Femur (tissue), 1 donor: ENCODE measurements around the gene SHOC1.
"Not testable (repeated sequence)": the region's sequence is repeated elsewhere in the genome, so short reads cannot be mapped to it uniquely, and the experiment has no call there.

Source experiments
- DNase-seq: peaks from one replicate; pipeline ENCODE4 v3.0.0-alpha.2; 2017

Gene SHOC1

DNA sequence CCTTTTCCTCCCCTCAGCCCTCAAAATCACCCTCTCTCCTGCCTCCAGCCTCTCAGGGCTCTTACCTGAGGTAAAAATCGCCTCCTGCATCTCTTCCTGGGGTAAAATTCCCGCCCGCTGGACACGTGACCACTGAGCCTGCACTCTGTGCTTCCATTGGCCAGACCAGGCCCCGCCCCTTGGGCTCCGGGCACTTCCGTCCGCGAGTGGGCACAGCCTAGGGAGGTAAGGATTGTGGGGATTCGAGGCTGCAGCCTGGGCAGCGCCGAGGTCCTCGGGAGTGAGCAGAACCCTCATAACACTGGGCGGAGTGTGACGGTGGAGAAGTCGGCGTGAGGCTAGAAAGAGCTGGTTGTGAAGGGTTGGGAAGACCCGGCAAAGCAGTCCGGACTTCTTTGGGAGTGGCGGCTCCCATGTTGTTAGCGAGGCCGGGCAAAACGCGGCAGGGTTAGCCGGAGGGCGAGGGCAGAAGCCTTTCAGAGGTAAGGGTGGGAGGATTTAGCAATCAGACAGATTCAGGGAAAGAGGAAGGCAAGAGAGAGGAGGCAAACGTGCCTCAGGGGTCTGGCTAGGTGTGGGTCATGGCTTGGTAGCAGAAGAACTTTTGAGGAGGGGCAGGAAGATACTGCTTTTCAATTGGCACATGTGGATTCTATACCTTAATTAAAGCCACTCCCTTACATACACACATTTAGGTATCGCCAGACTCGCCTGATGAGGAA, at the start of gene SHOC1:
TSS of gene SHOC1 (minus strand) at position 103 of the 722 bp plus-strand sequence. CDS start 3,519 bp downstream, outside the sequence.
- no peak for DNase-seq

DNA sequence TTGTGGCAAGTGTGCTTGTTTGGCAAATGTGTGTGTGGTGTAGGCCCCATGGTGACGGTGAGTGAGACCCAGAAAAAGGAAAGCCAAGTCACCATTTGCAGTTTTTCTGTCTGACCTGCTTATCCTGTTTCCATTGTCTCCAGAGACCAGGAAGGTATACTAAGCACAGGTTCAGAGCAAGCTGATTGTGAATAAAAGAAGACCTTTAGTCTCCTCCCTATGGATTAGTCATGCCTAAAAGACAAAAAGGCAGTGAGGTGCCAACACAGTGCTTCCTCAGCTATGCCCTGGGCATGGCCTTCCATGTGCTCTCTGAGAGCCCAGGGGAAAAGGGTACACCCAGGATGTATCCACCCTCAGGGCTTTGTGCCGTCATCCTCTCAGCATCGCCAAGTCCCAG, 49.2 kb upstream of the SHOC1 start:
- DNase-seq, result no peak

DNA sequence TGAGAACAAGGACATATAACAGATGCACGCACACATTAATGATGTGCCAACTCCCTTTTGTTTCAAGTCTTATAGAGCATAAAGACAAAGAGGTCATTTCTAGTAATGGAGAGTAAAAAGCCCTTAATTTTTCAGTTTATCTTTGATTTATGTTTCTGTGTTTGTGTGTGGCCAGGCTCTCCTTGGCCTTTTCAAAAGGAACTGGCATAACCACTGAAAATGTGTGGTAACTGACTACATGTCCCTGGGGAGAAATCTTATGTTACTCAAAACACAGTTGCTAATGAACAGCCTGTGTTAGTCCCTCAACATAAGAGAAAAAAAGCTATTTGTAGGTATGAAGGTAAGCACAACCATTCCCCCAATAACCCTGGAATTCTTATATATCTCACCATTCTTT, 47.6 kb upstream of the SHOC1 start:
- DNase-seq, result no peak

DNA sequence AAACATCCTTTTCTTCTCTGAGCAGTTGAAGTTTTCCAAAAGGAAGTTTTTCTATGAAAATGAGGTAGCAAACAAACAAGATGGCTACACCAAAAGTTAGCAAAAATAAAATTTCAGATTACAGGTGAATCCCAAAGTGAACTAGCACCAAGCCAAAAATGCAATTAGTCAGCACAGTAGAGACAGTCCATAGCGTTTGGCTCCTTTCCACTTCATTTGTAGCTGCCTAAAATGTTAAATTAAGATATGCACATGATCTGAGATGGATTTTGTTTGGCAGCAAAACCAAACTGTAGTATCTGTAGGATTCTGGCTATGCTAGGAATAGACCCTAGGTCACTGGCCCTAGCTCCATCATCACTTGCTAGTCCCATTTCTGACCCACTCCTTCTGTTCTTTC, 45.7 kb upstream of the SHOC1 start:
- no peak for DNase-seq

DNA sequence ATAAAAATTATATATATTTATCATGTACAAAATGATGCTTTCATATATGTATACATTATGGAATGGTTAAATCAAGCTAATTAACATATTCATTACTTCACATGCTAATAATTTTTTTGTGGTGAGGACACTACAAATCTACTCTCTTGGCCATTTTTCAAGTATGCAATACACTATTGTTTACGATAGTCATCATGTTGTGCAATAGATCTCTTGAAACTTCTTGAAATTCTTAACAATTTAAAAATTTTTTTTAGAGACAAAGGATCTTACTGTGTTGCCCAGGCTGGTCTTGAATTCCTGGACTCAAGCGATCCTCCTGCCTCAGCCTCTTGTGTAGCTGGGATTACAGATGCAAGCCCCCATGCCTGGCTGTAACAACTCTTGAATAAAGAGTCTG, 45.2 kb upstream of the SHOC1 start:
- DNase-seq, result no peak

DNA sequence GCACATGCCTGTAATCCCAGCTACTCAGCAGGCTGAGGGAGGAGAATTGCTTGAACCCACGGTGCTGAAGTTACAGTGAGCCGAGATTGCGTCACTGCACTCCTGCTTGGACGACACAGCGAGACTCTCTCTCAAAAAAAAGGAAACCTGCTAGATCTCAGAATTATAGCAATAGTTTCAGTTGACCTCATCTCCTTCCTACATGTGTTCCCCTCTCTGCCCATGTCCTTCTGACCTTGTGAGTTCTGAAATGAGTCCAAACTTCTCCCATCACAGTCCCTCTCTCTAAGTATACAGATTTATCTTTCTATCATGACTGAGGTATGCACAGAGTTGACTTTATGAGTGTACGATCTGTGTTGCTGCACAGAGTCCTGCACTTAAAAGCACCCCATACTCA, 44.6 kb upstream of the SHOC1 start:
- DNase-seq, result no peak

DNA sequence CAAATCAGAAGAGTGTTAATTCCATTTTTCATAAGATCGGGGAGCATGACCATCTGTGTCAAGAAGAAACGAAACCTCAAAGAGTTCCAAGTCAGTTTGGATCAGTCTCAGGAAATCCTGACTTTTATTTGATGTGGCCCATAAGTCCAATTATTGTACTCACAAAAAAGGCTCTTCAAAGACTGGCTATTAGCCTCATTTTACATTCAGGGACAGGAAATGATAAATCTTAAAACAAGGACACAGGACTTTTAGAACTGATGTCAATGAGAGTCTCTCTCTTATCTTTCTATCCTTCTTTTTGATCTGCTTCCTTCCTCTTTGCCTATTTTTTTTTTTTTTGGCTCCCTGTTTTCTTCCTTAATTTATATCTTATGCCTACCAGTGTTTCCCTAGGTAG, 43.7 kb upstream of the SHOC1 start:
- no peak for DNase-seq

DNA sequence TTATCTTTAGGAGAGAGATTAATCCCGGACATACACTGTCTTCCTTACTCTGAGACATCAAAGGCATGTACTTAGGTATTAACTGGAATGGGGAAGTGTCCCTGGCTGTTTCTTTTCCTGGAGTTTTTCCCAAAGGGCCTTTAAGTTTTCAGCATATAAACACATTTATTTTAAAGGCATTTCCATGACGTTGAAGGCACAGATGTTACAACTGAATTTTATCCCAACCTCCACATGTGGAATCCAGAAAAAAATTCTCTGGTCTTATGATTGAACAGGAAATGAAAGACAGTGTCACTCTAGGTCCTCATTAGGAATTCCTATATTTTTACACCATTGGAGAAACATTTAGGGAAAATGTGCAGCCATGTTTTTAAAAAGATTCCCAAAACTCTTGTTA, 41.6 kb upstream of the SHOC1 start:
- DNase-seq, result no peak

DNA sequence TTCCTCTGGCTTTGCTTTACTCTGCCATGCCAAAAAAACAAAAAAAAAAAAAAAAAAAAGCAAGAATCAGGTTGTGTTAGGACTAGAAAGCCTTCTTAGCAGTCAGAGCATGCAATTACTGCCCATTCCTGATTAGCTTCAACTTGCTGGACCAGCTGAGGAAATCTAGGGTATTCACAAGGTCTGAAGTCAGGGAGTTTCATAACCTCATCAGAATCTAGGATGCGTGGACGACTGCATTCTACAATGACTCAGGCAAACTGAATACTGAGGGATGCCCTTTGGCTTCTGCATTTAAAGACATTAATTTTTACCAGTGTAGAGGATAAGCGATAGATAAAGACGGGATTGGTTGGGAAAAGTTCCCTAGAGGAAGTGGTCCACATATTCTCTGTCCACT, 39.2 kb upstream of the SHOC1 start:
- DNase-seq, result no peak

DNA sequence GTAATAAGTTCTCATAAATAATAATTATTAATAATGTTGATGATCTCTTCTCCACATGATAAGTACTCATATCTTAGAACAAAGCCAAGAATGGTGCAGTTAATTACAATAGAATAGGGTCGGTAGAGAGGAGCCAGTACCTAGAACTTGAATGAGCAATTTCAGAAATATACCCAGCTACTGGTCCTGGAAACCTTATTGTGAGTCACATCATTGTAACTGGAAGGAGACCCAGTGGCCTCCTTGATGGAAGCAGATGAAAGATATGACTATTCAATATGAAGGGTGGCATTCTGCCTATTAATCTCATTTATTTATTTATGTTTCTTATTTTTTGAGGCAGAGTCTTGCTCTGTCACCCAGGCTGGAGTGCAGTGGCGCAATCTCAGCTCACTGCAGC, 37.7 kb upstream of the SHOC1 start:
- DNase-seq, result no peak

DNA sequence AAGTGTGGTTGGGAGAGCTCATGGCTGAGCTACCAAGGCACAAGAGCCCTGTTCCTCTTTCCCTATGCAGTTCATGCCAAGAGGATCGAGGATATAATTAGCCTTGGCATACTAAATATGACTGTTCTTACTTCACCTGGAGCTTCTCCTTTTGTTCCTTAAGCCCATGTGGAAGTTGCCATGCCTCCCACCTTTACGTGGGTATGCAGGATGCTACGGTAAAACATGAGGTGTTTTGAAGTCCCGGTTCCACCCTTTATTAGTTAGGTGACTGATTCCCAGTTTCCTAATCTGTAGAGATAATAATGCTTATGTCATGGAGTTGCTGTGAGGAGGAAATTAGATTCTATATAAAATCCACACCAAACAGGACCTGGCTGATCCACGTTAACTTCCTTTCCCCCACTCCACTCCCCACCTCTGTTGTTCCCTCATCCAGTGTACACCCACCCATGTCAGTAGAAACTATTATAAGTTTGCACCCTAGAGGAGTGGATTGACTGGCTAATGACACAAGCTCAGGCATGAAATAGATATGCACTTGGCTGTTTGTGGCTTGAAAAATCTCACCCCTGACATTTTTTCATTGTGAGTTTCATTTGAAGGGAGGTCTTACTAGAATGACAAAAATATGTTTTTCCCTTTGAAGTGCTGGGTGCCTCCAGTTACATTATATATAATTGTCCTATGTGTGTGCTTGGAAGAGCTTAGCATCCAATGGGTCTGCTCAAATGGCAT, 36.8 kb upstream of the SHOC1 start:
- DNase-seq, result no peak

DNA sequence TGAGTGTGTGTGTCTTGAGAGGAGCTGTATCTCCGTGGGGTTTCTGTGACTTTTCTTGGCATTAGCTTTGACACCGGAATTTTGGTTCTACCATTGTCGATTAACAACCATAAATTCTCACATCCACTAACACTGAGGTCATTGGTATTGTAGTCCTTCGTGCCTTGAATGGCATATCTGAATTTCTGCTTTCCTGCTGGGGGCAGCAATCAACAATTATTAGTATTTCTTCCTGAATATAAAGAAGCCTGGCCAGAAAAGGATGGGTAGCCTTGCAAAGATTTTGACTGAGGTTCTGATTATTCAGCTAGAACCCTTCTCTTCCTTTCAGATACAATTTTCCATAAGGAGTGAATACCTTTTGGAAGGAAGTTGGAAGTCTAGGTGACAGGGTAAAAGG, 33.5 kb upstream of the SHOC1 start:
- DNase-seq, result no peak

DNA sequence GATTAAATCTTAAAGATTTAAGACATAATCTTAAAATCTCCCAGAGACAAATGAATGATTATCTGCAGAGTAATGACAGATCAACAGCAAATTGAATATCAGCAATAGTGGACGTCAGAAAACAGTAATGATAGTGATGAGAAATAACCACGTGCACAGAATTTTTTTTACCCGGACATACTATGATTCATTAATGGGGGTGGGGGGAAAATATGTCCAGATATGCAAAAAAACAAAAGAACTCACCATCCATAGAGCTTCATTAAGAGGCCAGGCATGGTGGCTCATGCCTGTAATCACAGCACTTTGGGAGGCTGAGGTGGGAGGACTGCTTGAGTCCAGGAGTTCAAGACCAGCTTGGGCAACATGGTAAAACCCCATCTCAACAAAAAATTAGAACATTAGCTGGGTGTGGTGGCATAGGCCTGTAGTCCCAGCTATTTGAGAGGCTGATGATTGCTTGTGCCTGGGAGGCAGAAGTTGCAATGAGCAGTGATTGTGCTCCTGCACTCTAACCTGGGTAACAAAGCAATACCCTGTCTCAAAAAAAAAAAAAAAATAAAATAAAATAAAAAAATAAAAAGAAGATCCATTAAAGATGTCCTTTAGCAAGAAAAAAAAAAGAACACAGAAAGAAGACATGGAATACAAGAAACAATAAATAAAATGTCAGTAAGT, 30.9 kb upstream of the SHOC1 start:
- no peak for DNase-seq

DNA sequence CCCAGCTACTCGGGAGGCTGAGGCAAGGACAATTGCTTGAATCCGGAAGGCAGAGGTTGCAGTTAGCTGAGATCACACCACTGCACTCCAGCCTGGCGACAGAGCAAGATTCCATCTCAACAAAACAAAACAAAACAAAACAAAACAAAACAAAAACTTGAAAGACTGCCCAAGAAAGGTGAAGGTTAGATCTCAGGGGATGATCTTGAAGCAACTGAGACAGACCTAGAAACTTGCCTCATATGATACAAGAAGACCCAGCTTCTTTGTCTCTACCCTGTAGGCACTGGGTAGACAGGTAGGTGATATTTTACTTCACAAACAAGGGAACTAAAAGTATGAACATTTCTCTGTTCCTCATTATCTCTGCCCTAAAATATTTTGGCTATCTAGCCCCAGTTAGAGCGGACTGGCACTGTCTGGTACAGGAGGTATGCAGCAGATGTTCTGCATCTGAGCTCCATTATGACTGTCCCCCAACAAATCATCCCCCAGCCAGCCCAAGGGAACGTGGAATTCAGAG, 26.3 kb upstream of the SHOC1 start:
- no peak for DNase-seq

DNA sequence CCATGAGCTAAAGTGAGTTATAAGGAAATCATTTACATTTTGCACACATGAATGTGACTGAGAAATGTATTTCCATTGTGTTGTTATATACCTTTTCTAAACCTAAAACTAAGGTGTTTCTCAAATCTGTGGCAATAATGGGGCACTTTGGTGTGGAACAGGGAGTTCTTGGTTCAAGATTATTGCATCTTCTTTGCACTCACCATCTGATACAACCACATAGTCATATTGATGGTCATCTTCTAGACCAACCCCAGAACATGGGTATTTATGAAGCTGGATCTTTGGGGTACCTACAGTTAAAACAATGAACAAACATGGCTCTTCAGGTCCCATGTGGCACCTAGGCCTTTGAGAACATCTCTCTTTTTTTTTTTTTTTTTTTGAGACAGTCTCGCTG, 24.6 kb upstream of the SHOC1 start:
- no peak for DNase-seq

DNA sequence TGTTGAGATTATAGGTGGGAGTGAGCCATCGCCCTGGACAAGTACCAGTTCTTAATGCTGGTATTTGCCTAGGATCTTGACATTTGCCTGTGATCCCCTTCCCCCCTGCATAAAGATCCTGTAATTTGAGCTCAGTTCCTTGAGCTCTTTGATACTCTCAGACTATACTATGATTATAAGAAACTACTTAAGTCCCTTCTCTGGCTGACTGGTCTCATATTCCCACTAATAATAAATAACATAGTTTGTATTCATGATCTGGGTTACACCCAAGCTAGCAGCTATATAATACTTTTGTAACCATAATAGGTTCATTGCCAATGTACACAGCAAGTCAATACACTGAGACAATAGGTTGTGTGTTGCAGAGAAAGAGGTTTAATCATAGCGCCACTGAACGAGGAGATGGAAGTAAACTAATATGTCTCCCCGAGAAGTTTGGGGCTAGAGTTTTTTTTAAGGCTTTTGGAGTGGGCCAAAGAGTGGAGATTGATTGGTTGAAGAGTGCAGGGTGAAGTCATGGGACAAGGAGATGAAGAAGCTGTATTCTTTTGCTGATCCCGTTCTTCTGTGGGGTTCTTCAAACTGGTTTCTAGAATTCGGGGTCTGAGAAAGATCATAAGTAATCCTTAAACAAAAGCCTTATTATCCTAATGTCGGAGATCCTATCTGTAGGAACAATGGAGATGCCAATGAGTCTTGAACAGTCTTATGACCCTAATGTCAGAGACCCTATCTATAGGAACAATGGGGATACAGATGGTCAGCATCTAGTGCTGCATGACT, 20.7 kb upstream of the SHOC1 start:
- DNase-seq, result no peak

DNA sequence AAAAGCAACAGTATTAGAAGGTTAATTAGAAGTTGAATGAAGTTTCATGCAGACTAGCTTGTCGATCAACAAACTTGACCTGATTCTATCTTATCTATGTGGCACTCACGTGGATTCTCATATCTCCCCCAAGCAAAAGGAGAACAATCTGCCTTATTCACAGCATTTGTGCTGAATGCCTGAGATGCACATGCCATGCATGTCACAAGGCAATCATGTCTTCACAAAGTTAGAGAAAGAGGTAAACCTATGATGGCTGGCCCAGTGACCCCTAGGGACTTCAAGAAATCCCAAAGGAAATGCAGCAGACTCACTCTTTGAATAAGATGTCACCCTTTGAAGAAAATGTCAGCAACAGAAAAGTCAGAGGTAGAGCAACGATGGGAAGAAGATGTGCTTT, 17.6 kb upstream of the SHOC1 start:
- DNase-seq, result no peak

DNA sequence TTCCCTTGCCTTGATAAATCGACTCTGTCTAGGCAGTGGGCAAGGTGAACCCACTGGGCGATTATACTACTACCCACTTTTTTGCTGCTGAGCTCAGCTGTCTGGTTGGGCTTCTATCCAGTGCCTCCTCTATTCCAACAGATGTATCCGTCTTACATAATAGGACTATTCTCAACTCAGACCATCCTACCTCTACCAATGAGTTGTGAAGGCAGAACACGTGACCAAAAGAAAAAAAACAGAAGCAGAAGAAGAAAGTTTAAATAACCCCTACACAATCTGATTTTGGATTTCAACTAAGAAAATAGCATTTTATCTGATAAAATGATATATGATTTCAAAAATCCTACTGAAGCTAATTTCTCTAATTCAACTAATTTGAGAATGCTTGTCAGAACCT, 16.2 kb upstream of the SHOC1 start:
- no peak for DNase-seq

DNA sequence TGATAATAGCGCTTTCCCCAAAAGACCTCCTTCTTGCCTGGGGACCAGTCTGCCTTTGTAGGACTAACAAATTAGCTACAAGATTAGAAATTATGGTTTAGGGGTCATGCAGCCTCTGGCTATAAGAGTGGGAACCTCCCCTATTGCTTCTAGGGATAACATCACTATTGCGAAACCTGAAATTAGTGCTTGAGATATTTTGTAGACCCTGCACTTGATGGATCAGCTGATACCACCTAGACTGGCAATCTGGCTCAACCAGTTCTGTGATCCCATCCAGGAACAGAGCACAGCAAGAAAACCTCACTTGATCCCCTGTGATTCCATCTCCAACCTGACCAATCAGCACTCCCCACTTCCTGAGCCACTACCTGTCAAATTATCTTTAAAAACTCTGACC, 15.7 kb upstream of the SHOC1 start:
- DNase-seq, result not testable (repeated sequence)

DNA sequence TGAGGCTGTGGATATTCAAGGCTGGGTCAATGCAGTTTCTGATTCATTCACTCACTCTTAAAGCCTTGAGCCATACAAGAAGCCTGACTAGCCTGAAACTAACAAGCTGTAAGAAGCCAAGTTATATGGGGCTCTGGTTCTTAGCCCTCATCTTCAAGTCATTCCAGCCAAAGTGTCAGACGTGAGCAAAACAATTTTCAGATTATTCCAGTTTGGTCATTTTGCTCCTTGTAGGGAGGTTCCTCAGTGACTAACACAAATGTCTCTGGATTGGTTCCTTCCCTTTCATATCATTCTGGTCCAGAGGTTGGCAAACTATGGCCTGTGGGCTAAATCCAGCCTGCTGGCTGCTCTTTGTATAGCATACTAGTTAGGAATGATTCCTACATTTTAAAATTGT, 12.5 kb upstream of the SHOC1 start:
- DNase-seq, result no peak

DNA sequence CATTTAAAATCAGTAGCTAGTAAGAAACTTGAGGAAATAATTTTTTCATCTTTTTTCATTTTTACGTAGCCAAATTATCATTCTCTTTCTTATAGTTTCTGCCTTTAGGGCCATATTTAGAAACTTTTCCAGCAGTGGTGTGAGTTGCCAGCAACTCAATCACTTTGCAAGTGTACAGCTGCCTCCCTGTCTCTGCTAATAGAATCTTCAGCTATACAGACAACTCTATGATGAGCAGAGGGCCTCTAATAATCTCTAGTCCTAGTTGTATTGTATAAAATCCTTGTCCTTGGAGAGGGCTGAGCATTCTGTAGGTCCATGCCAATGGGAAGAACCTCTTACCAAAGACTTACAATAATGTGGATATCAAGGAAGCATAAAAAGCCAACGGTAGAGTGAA, 11.5 kb upstream of the SHOC1 start:
- no peak for DNase-seq

DNA sequence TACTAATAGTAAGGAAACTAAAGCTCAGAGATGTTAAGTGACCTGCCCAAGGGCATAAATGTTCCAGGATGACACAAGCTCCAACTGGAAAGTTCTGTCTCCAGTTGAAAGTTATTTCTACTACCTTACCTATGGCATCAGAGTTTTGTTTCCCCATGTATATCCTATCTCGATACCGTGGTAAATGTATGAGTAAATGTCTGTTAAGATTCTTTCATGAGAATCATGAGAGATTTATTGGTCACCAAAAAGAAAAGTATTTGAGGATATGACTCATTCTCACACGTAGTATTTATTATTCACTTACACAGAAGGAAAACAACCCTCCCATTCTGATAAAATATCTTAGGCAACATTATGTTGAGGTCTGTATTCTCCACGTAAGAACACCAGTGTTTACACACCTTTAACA, 11.1 kb upstream of the SHOC1 start:
- no peak for DNase-seq

DNA sequence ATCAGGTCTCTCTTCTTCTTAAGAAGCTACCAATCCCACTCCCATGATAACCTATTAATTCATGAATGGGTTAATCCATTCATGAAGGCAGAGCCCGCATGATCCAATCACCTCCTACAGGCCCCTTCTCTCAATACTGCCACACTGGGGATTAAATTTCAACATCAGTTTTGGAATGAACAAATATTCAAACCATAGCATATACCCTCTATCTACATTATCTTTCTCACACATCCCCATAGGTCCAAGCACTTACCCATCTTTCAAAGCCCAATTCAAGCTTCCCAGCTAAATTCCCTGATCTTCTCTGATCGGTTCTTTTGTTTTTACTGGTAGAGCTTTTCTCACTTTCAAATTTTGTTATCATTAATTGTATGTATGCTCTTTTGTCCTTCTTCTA, 10.5 kb upstream of the SHOC1 start:
- no peak for DNase-seq
